Measurements from ENCODE around the gene CTNNA3.

DNA sequence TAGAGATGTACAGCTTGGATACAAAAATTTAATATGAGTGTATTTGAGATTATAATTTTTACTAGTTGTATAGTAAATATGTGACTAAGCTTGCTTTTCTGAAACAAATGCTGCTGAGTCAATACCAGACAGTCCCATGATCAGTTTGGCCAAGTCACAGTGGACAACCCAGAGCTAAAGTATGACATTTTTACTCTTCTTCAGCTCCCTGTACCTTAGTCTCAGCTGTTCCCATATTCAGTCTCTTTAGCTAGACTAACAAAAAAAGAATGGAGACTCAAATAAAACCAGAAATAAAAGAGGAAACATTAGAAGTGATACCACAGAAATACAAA, 189.3 kb downstream of the CTNNA3 start:
- TF ChIP-seq, protein P1, sequence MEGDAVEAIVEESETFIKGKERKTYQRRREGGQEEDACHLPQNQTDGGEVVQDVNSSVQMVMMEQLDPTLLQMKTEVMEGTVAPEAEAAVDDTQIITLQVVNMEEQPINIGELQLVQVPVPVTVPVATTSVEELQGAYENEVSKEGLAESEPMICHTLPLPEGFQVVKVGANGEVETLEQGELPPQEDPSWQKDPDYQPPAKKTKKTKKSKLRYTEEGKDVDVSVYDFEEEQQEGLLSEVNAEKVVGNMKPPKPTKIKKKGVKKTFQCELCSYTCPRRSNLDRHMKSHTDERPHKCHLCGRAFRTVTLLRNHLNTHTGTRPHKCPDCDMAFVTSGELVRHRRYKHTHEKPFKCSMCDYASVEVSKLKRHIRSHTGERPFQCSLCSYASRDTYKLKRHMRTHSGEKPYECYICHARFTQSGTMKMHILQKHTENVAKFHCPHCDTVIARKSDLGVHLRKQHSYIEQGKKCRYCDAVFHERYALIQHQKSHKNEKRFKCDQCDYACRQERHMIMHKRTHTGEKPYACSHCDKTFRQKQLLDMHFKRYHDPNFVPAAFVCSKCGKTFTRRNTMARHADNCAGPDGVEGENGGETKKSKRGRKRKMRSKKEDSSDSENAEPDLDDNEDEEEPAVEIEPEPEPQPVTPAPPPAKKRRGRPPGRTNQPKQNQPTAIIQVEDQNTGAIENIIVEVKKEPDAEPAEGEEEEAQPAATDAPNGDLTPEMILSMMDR (IDR thresholded peaks at IDR 0.05 in 8 of 11, conservative IDR thresholded peaks at IDR 0.05 in 3 of 11) = no peak
- TF ChIP-seq POLR2A (IDR thresholded peaks at IDR 0.05) = no peak
- no peak for TF ChIP-seq POLR2AphosphoS5 (IDR thresholded peaks at IDR 0.05)

Measured in spleen (tissue), 7 donors.